HEK293 (cell line): ENCODE results near the gene GDAP2.

ENCODE experiments used
- CTCF ChIA-PET: fragments of 350-600 bp; formaldehyde crosslinking; extraction: SDS; loops from one replicate; lab custom pipeline; 2021; ENCODE audit warnings: antibody characterized with exemption; lab: Yijun Ruan, JAX
- POLR2A ChIA-PET: fragments of 300-600 bp; formaldehyde crosslinking; extraction: SDS; loops from one replicate; lab custom pipeline; 2020; ENCODE audit warnings: antibody characterized with exemption, inconsistent platforms; lab: Yijun Ruan, JAX
- H3K27ac ChIP-seq: fragments of 200-500 bp; sonication (Bioruptor generic); 2 replicates; pipeline ENCODE4 v1.5.1; 2014; ENCODE audit warnings: low read depth, low read length, control low read depth, inconsistent platforms; ENCODE audit errors: extremely low read depth
- H3K36me3 ChIP-seq, 2 experiments: fragments of 200-500 bp in 1 of 2; sonication (Bioruptor generic) in 1 of 2; 1 replicate in 1 of 2; 2 replicates in 1 of 2; pipeline ENCODE4 v1.5.1; 2014 to 2017; ENCODE audit warnings: inconsistent platforms in 2 of 2, low read length in 2 of 2; ENCODE audit not compliant: control insufficient read depth in 2 of 2, insufficient read depth in 1 of 2
- H3K4me1 ChIP-seq: fragments of 200-500 bp; sonication (Bioruptor generic); 2 replicates; pipeline ENCODE4 v1.5.1; 2014; ENCODE audit warnings: mild to moderate bottlenecking, low read length, inconsistent platforms; ENCODE audit not compliant: control insufficient read depth, insufficient read depth
- H3K4me3 ChIP-seq: 2 replicates; pipeline ENCODE4 v1.5.1; 2011; ENCODE audit warnings: low read depth, mild to moderate bottlenecking, control low read depth, low read length, moderate library complexity
- H3K9me3 ChIP-seq: fragments of 200-500 bp; sonication (Bioruptor generic); 2 replicates; pipeline ENCODE4 v1.5.1; 2014; ENCODE audit warnings: low read depth, low read length, inconsistent platforms; ENCODE audit not compliant: control insufficient read depth, insufficient read depth
- FEZF1 ChIP-seq: fragments of 450-650 bp; formaldehyde crosslinking; IDR thresholded peaks from 2 replicates; pipeline ENCODE4 v1.5.1; 2016; ENCODE audit warnings: missing biosample characterization, missing genetic modification characterization
- KLF1 ChIP-seq: fragments of 450-650 bp; formaldehyde crosslinking; IDR thresholded peaks from 2 replicates; pipeline ENCODE4 v1.5.1; 2016; ENCODE audit warnings: missing biosample characterization, missing genetic modification characterization
- PRDM2 ChIP-seq: fragments of 450-650 bp; formaldehyde crosslinking; IDR thresholded peaks from 2 replicates; pipeline ENCODE4 v1.5.1; 2016; ENCODE audit warnings: missing biosample characterization, missing genetic modification characterization, borderline replicate concordance
- SALL2 ChIP-seq: fragments of 450-650 bp; formaldehyde crosslinking; IDR thresholded peaks from 2 replicates; pipeline ENCODE4 v1.5.0; 2017; ENCODE audit warnings: missing biosample characterization, mild to moderate bottlenecking, missing genetic modification characterization, borderline replicate concordance
- ZBTB6 ChIP-seq: fragments of 450-650 bp; formaldehyde crosslinking; IDR thresholded peaks from 2 replicates; pipeline ENCODE4 v1.5.1; 2017; ENCODE audit warnings: missing biosample characterization, missing genetic modification characterization
- ZEB2 ChIP-seq: fragments of 450-650 bp; formaldehyde crosslinking; IDR thresholded peaks from 2 replicates; pipeline ENCODE4 v1.5.1; 2016; ENCODE audit warnings: missing biosample characterization, missing genetic modification characterization
- ZFP37 ChIP-seq: fragments of 450-650 bp; formaldehyde crosslinking; IDR thresholded peaks from 2 replicates; pipeline ENCODE4 v1.5.1; 2016; ENCODE audit warnings: missing biosample characterization, missing genetic modification characterization
- ZNF132 ChIP-seq: fragments of 450-650 bp; formaldehyde crosslinking; IDR thresholded peaks from 2 replicates; pipeline ENCODE4 v1.5.1; 2017; ENCODE audit warnings: missing biosample characterization, missing genetic modification characterization, borderline replicate concordance
- ZNF133 ChIP-seq: fragments of 450-650 bp; formaldehyde crosslinking; IDR thresholded peaks from 2 replicates; pipeline ENCODE4 v1.5.1; 2016; ENCODE audit warnings: missing biosample characterization, missing genetic modification characterization
- ZNF157 ChIP-seq: fragments of 450-650 bp; formaldehyde crosslinking; IDR thresholded peaks from 2 replicates; pipeline ENCODE4 v1.5.1; 2016; ENCODE audit warnings: missing biosample characterization, missing genetic modification characterization
- ZNF2 ChIP-seq: fragments of 450-650 bp; formaldehyde crosslinking; IDR thresholded peaks from 2 replicates; pipeline ENCODE4 v1.5.1; 2016; ENCODE audit warnings: missing biosample characterization, missing genetic modification characterization
- ZNF221 ChIP-seq: fragments of 450-650 bp; formaldehyde crosslinking; IDR thresholded peaks from 2 replicates; pipeline ENCODE4 v1.5.1; 2017; ENCODE audit warnings: missing biosample characterization, missing genetic modification characterization, borderline replicate concordance
- ZNF248 ChIP-seq: fragments of 450-650 bp; formaldehyde crosslinking; IDR thresholded peaks from 2 replicates; pipeline ENCODE4 v1.5.1; 2017; ENCODE audit warnings: missing biosample characterization, missing genetic modification characterization
- ZNF266 ChIP-seq: fragments of 450-650 bp; formaldehyde crosslinking; IDR thresholded peaks from 2 replicates; pipeline ENCODE4 v1.5.1; 2016; ENCODE audit warnings: missing biosample characterization, missing genetic modification characterization, low read depth
- ZNF335 ChIP-seq: fragments of 450-650 bp; formaldehyde crosslinking; conservative IDR thresholded peaks from 2 replicates; pipeline ENCODE4 v1.5.1; 2016; ENCODE audit warnings: missing biosample characterization, missing genetic modification characterization
- ZNF366 ChIP-seq: fragments of 450-650 bp; formaldehyde crosslinking; conservative IDR thresholded peaks from 2 replicates; pipeline ENCODE4 v1.5.1; 2016; ENCODE audit warnings: missing biosample characterization, missing genetic modification characterization
- ZNF37A ChIP-seq: fragments of 450-650 bp; IDR thresholded peaks from 2 replicates; pipeline ENCODE4 v1.5.1; 2018; ENCODE audit warnings: missing biosample characterization, missing genetic modification characterization
- ZNF416 ChIP-seq: fragments of 450-650 bp; formaldehyde crosslinking; IDR thresholded peaks from 2 replicates; pipeline ENCODE4 v1.5.1; 2016; ENCODE audit warnings: missing biosample characterization, missing genetic modification characterization
- ZNF600 ChIP-seq: fragments of 450-650 bp; formaldehyde crosslinking; IDR thresholded peaks from 2 replicates; pipeline ENCODE4 v1.5.1; 2016; ENCODE audit warnings: missing biosample characterization, missing genetic modification characterization
- ZNF76 ChIP-seq: fragments of 450-650 bp; formaldehyde crosslinking; IDR thresholded peaks from 2 replicates; pipeline ENCODE4; 2016; ENCODE audit warnings: low read depth, missing biosample characterization, missing genetic modification characterization, borderline replicate concordance
- ZNF776 ChIP-seq: fragments of 450-650 bp; formaldehyde crosslinking; IDR thresholded peaks from 2 replicates; pipeline ENCODE4 v1.5.0; 2017; ENCODE audit warnings: missing biosample characterization, missing genetic modification characterization, borderline replicate concordance
- ZNF785 ChIP-seq: fragments of 450-650 bp; formaldehyde crosslinking; IDR thresholded peaks from 2 replicates; pipeline ENCODE4 v1.5.1; 2016; ENCODE audit warnings: missing biosample characterization, missing genetic modification characterization
- ZNF791 ChIP-seq: fragments of 450-650 bp; formaldehyde crosslinking; IDR thresholded peaks from 2 replicates; pipeline ENCODE4 v1.5.1; 2016; ENCODE audit warnings: missing biosample characterization, missing genetic modification characterization
- TF ChIP-seq, protein P1 (sequence below): fragments of 450-650 bp; formaldehyde crosslinking; IDR thresholded peaks from 2 replicates; pipeline ENCODE4 v1.5.1; 2016; ENCODE audit warnings: missing biosample characterization, missing genetic modification characterization, low read depth
- TF ChIP-seq, protein P2 (sequence below): fragments of 450-650 bp; formaldehyde crosslinking; IDR thresholded peaks from 2 replicates; pipeline ENCODE4 v1.5.1; 2016; ENCODE audit warnings: missing biosample characterization, missing genetic modification characterization
- TF ChIP-seq, protein P3 (sequence below): fragments of 450-650 bp; formaldehyde crosslinking; IDR thresholded peaks from 2 replicates; pipeline ENCODE4 v1.5.1; 2016; ENCODE audit warnings: missing biosample characterization, missing genetic modification characterization

The GDAP2 gene

GRCh38 chr1:117930173-117930447 lies 689 bp upstream of the GDAP2 start (continued):
- TF ChIP-seq ZNF600 (tag by site-specific recombination) (no peak; the same call in 1 of the 2 replicates), ZNF248 (tag by site-specific recombination) (no peak), ZFP37 (tag by site-specific recombination) (no peak), ZNF366 (tag by site-specific recombination) (0 out of 2 replicates have a peak, but pooled peaks have one; percentile 5), ZNF791 (tag by site-specific recombination) (no peak), ZNF266 (tag by site-specific recombination) (no peak), ZNF776 (no peak), ZNF132 (tag by site-specific recombination) (no peak), ZNF37A (tag by site-specific recombination) (no peak), ZNF416 (tag by site-specific recombination) (no peak), FEZF1 (tag by site-specific recombination) (no peak), ZNF133 (tag by site-specific recombination) (no peak), ZNF335 (peak; percentile 42)
- TF ChIP-seq, protein P1, sequence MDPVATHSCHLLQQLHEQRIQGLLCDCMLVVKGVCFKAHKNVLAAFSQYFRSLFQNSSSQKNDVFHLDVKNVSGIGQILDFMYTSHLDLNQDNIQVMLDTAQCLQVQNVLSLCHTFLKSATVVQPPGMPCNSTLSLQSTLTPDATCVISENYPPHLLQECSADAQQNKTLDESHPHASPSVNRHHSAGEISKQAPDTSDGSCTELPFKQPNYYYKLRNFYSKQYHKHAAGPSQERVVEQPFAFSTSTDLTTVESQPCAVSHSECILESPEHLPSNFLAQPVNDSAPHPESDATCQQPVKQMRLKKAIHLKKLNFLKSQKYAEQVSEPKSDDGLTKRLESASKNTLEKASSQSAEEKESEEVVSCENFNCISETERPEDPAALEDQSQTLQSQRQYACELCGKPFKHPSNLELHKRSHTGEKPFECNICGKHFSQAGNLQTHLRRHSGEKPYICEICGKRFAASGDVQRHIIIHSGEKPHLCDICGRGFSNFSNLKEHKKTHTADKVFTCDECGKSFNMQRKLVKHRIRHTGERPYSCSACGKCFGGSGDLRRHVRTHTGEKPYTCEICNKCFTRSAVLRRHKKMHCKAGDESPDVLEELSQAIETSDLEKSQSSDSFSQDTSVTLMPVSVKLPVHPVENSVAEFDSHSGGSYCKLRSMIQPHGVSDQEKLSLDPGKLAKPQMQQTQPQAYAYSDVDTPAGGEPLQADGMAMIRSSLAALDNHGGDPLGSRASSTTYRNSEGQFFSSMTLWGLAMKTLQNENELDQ (tag by site-specific recombination) = no peak

GRCh38 chr1:117928881-117929342 lies 509 bp downstream of the GDAP2 start:
- Histone ChIP-seq H3K4me1 (peaks cover 7% of the 10 kb centered on the region; the same call in 1 of the 2 replicates), H3K36me3 (peaks cover 1 to 20% of the 10 kb centered on the region in 2 experiments; a peak in 1 of 3 replicates), H3K9me3 (no peaks in the 10 kb centered on the region), H3K4me3 (peak overlapping the region; percentile 92), H3K27ac (peak overlapping the region; percentile 63; the same call in 1 of the 2 replicates)
- ChIA-PET POLR2A (interaction anchor here (0.6 to 1.4 kb wide), 6 partner anchors 11 to 68 kb away, joined by 3 to 4 read pairs (median 3); no protein-coding TSS in a partner anchor), CTCF (interaction anchor here (0.6 to 2.5 kb wide), 6 partner anchors 9 to 554 kb away, joined by 3 to 15 read pairs (median 5); no protein-coding TSS in a partner anchor)
- TF ChIP-seq ZBTB6 (tag by site-specific recombination) = no peak
- TF ChIP-seq PRDM2 (tag by site-specific recombination) = no peak
- TF ChIP-seq ZNF785 (tag by site-specific recombination) = no peak
- no peak for TF ChIP-seq SALL2
- no peak for TF ChIP-seq ZEB2
- no peak for TF ChIP-seq ZNF76
- TF ChIP-seq, protein P2, sequence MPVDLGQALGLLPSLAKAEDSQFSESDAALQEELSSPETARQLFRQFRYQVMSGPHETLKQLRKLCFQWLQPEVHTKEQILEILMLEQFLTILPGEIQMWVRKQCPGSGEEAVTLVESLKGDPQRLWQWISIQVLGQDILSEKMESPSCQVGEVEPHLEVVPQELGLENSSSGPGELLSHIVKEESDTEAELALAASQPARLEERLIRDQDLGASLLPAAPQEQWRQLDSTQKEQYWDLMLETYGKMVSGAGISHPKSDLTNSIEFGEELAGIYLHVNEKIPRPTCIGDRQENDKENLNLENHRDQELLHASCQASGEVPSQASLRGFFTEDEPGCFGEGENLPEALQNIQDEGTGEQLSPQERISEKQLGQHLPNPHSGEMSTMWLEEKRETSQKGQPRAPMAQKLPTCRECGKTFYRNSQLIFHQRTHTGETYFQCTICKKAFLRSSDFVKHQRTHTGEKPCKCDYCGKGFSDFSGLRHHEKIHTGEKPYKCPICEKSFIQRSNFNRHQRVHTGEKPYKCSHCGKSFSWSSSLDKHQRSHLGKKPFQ (tag by site-specific recombination) = no peak
- TF ChIP-seq ZNF2 (tag by site-specific recombination) = 0 out of 2 replicates have a peak, but pooled peaks have one; percentile 9
- TF ChIP-seq ZNF221 = no peak
- TF ChIP-seq ZNF157 (tag by site-specific recombination) = no peak
- no peak for TF ChIP-seq ZNF132 (tag by site-specific recombination)
- TF ChIP-seq KLF1 = no peak
- TF ChIP-seq, protein P3, sequence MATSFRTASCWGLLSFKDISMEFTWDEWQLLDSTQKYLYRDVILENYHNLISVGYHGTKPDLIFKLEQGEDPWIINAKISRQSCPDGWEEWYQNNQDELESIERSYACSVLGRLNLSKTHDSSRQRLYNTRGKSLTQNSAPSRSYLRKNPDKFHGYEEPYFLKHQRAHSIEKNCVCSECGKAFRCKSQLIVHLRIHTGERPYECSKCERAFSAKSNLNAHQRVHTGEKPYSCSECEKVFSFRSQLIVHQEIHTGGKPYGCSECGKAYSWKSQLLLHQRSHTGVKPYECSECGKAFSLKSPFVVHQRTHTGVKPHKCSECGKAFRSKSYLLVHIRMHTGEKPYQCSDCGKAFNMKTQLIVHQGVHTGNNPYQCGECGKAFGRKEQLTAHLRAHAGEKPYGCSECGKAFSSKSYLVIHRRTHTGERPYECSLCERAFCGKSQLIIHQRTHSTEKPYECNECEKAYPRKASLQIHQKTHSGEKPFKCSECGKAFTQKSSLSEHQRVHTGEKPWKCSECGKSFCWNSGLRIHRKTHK (tag by site-specific recombination) = no peak
